HEK293T (cell line): ENCODE data around the gene BMP8A.

Source experiments
- CTCF ChIA-PET: fragments of 350-600 bp; formaldehyde crosslinking; extraction: SDS; loops from one replicate; lab custom pipeline; 2021; ENCODE audit warnings: antibody characterized with exemption, inconsistent platforms; lab: Yijun Ruan, JAX
- POLR2A ChIA-PET: fragments of 350-600 bp; formaldehyde crosslinking; extraction: SDS; loops from one replicate; lab custom pipeline; 2020; ENCODE audit warnings: antibody characterized with exemption, inconsistent platforms; lab: Yijun Ruan, JAX
- DNase-seq: peaks from one replicate; pipeline ENCODE4 v3.0.0; 2012; ENCODE audit warnings: mixed read lengths; ENCODE audit errors: extremely low spot score
- ARNT ChIP-seq: fragments of 450-650 bp; IDR thresholded peaks from 2 replicates; pipeline ENCODE4 v1.6.1; 2017; ENCODE audit warnings: mild to moderate bottlenecking
- BHLHE40 ChIP-seq: fragments of 450-650 bp; IDR thresholded peaks from 2 replicates; pipeline ENCODE4 v1.6.1; 2016; ENCODE audit warnings: mild to moderate bottlenecking, moderate library complexity, borderline replicate concordance
- CTBP1 ChIP-seq: fragments of 450-650 bp; IDR thresholded peaks from 2 replicates; pipeline ENCODE4 v1.6.1; 2016; ENCODE audit warnings: borderline replicate concordance
- ELF4 ChIP-seq: fragments of 450-650 bp; IDR thresholded peaks from 2 replicates; pipeline ENCODE4 v1.6.1; 2017; ENCODE audit warnings: antibody characterized with exemption
- FOXA1 ChIP-seq: fragments of 450-650 bp; IDR thresholded peaks from 2 replicates; pipeline ENCODE4 v1.6.1; 2016; ENCODE audit warnings: mild to moderate bottlenecking
- FOXK2 ChIP-seq: fragments of 450-650 bp; IDR thresholded peaks from 2 replicates; pipeline ENCODE4 v1.6.1; 2016; ENCODE audit warnings: mild to moderate bottlenecking
- FOXM1 ChIP-seq: fragments of 450-650 bp; IDR thresholded peaks from 2 replicates; pipeline ENCODE4 v1.6.1; 2017; ENCODE audit warnings: mild to moderate bottlenecking, borderline replicate concordance
- HDGF ChIP-seq: fragments of 450-650 bp; IDR thresholded peaks from 2 replicates; pipeline ENCODE4 v1.6.1; 2017; ENCODE audit warnings: antibody characterized with exemption, borderline replicate concordance
- L3MBTL2 ChIP-seq: fragments of 450-650 bp; conservative IDR thresholded peaks from 2 replicates; pipeline ENCODE4 v1.6.1; 2016; ENCODE audit warnings: mild to moderate bottlenecking
- LEF1 ChIP-seq: fragments of 450-650 bp; IDR thresholded peaks from 2 replicates; pipeline ENCODE4 v1.6.1; 2017; ENCODE audit warnings: mild to moderate bottlenecking, borderline replicate concordance
- NFRKB ChIP-seq: fragments of 450-650 bp; IDR thresholded peaks from 2 replicates; pipeline ENCODE4 v1.6.1; 2016; ENCODE audit warnings: mild to moderate bottlenecking, moderate library complexity
- PKNOX1 ChIP-seq: fragments of 450-650 bp; IDR thresholded peaks from 2 replicates; pipeline ENCODE4 v1.6.1; 2016
- SP1 ChIP-seq: fragments of 450-650 bp; IDR thresholded peaks from 2 replicates; pipeline ENCODE4 v1.6.1; 2017
- SUZ12 ChIP-seq: fragments of 450-650 bp; IDR thresholded peaks from 2 replicates; pipeline ENCODE4 v1.6.1; 2016; ENCODE audit warnings: mild to moderate bottlenecking
- TARDBP ChIP-seq: fragments of 450-650 bp; IDR thresholded peaks from 2 replicates; pipeline ENCODE4 v1.6.1; 2016
- ZNF384 ChIP-seq: fragments of 450-650 bp; IDR thresholded peaks from 2 replicates; pipeline ENCODE4 v1.6.1; 2016

BMP8A gene

DNA sequence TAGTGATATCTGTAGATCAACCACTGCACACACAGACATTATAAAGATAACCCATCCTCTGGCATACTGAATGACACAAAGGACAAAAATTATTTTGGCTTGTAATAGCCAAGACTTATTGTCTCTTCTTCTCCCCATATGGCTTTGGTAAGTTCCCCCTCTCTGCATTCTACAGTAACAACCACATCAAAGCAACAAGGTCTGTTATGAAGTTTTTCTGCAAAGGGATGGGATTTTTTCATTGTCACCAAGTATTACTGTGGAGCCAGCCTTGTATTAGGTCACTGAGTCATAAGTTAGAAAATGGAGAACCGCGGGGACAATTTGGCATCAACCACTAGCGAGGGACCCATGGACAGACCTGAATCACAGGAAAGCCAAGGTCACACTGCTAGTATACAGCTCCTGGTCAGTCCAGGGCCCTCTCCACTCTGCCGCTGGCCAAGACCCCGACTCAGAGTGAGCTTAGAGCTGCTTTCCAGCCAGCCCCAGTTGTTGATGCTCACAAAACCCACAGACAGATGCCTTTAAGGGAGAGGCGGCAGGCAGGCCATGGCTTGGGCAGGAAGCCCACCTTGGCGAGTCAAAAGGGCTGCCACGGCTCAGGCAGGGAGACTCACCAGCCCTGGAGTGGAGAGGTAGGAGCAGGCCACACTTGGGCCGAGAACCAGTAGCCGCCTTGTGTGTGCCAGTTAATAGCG, 79.2 kb downstream of the BMP8A start:
- no peak for DNase-seq
- TF ChIP-seq FOXK2 (no peak), ARNT (no peak), FOXM1 (no peak), HDGF (no peak), FOXA1 (no peak), BHLHE40 (no peak), SP1 (no peak), CTBP1 (no peak)
- ChIA-PET POLR2A (no interaction called here), CTCF (no interaction called here)

DNA sequence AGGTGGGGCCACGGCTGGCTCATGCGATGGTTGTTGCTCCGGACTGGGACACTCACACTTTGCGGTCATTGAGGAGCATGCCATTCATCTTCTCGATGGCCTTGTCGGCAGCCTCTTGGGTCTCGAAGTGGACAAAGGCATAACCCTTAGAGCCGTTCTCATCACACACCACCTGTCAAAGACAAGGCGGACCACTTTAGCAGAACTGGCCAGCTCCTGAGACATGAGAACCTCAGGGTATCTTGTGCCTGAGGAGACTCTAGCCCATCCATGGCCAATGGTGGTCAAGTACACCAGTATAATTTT, 79.7 kb downstream of the BMP8A start:
- ChIA-PET CTCF (no interaction called here), POLR2A (no interaction called here)
- TF ChIP-seq L3MBTL2 (no peak), FOXM1 (no peak), SUZ12 (no peak), PKNOX1 (no peak), ARNT (no peak), SP1 (no peak), FOXA1 (no peak), BHLHE40 (no peak)
- DNase-seq = no peak

GRCh38 chr1:39572379-39573096, 81.1 kb downstream of the BMP8A start:
- CTCF ChIA-PET = no interaction called here
- no peak for TF ChIP-seq BHLHE40
- TF ChIP-seq HDGF = no peak
- no peak for TF ChIP-seq NFRKB
- TF ChIP-seq L3MBTL2 = no peak
- TF ChIP-seq ELF4 = no peak
- no peak for TF ChIP-seq FOXM1
- no peak for TF ChIP-seq FOXK2
- no peak for TF ChIP-seq ZNF384
- TF ChIP-seq LEF1 = no peak
- no peak for TF ChIP-seq TARDBP
- no peak for TF ChIP-seq SUZ12
- DNase-seq = no peak
- POLR2A ChIA-PET = interaction anchor here (0.6 kb wide), 1 partner anchor 11 kb away, joined by 3 read pairs; no protein-coding TSS in a partner anchor

GRCh38 chr1:39573097-39573465, 81.6 kb downstream of the BMP8A start:
- POLR2A ChIA-PET = interaction anchor here (1.2 to 1.6 kb wide), 2 partner anchors 14 to 19 kb away, joined by 3 to 8 read pairs; no protein-coding TSS in a partner anchor
- no peak for DNase-seq
- TF ChIP-seq SP1 = no peak
- no peak for TF ChIP-seq FOXK2
- TF ChIP-seq SUZ12 = no peak
- no peak for TF ChIP-seq ELF4
- no peak for TF ChIP-seq LEF1
- no peak for TF ChIP-seq FOXM1
- TF ChIP-seq TARDBP = no peak
- CTCF ChIA-PET = interaction anchor here (0.6 kb wide), 1 partner anchor 34 kb away, joined by 4 read pairs; no protein-coding TSS in a partner anchor

- POLR2A ChIA-PET = interaction anchor here (1.1 to 1.9 kb wide), 4 partner anchors 13 to 21 kb away, joined by 3 to 8 read pairs (median 6); no protein-coding TSS in a partner anchor
- CTCF ChIA-PET = interaction anchor here (0.9 to 3.2 kb wide), 2 partner anchors 32 to 84 kb away, joined by 3 to 12 read pairs; no protein-coding TSS in a partner anchor
These were observed 82.5 kb downstream of the BMP8A start for GRCh38 chr1:39573736-39574624.

More at GRCh38 chr1:39573736-39574624, 82.5 kb downstream of the BMP8A start:
- DNase-seq = no peak
- TF ChIP-seq TARDBP (no peak), LEF1 (no peak), FOXK2 (no peak), SUZ12 (no peak), PKNOX1 (no peak), CTBP1 (no peak), FOXM1 (no peak), ZNF384 (no peak), SP1 (no peak), ELF4 (no peak), FOXA1 (no peak), BHLHE40 (no peak), ARNT (no peak), NFRKB (no peak)
